Caco-2 (cell line): ENCODE measurements around the gene AMPD3. TPM values are rescaled to one million over a fixed set of nuclear protein-coding genes. Genes with fewer than 3 reads are reported as not detected.

ENCODE experiments used
- BruUV-seq: library from RNA; stranded (reverse); fragments of 400-500 nt; replicated peaks from 2 replicates; lab custom pipeline; 2021; lab: Mats Ljungman, UMichigan
- CTCF ChIA-PET: fragments of 300-600 bp; sonication (Branson Sonifier 250); formaldehyde crosslinking; loops from one replicate; lab custom pipeline; 2022; ENCODE audit warnings: antibody characterized with exemption; lab: Charles Lee
- POLR2A ChIA-PET: fragments of 300-600 bp; sonication (Branson Sonifier 250); formaldehyde crosslinking; loops from one replicate; lab custom pipeline; 2022; ENCODE audit warnings: antibody characterized with exemption; lab: Charles Lee
- DNase-seq, 2 experiments: peaks; one replicate each; pipeline versions ENCODE4 v3.0.0 to v3.0.0-alpha.2; 2020 to 2022
- H3K27me3 ChIP-seq: replicated peaks from 2 replicates; pipeline ENCODE4 v1.6.0; 2011; ENCODE audit warnings: low read length; ENCODE audit not compliant: control insufficient read depth, insufficient read depth
- H3K36me3 ChIP-seq: 2 replicates; pipeline ENCODE4 v1.5.1; 2011; ENCODE audit warnings: low read length; ENCODE audit not compliant: control insufficient read depth, insufficient read depth
- H3K4me1 ChIP-seq: fragments of 250-450 bp; sonication (Bioruptor Pico); 2 replicates; pipeline ENCODE4 v1.5.1; 2020; ENCODE audit warnings: mild to moderate bottlenecking
- H3K4me3 ChIP-seq: 2 replicates; pipeline ENCODE4 v1.5.1; 2011; ENCODE audit warnings: low read depth, mild to moderate bottlenecking, control low read depth, low read length
- H3K9me3 ChIP-seq: fragments of 250-450 bp; sonication (Bioruptor Pico); 2 replicates; pipeline ENCODE4 v1.5.1; 2020; ENCODE audit warnings: mild to moderate bottlenecking, moderate library complexity
- H3K27ac Mint-ChIP-seq: one replicate; pipeline ENCODE4 v1.8.0; 2022; ENCODE audit warnings: mixed read lengths; ENCODE audit not compliant: unreplicated experiment
- H3K27me3 Mint-ChIP-seq: one replicate; pipeline ENCODE4 v1.8.0; 2022; ENCODE audit warnings: mixed read lengths; ENCODE audit not compliant: insufficient read depth, unreplicated experiment
- H3K36me3 Mint-ChIP-seq: one replicate; pipeline ENCODE4 v1.8.0; 2022; ENCODE audit warnings: mild to moderate bottlenecking, mixed read lengths; ENCODE audit not compliant: insufficient read depth, unreplicated experiment
- H3K4me1 Mint-ChIP-seq: one replicate; pipeline ENCODE4 v1.8.0; 2022; ENCODE audit warnings: low read depth, mixed read lengths; ENCODE audit not compliant: unreplicated experiment
- H3K4me3 Mint-ChIP-seq: one replicate; pipeline ENCODE4 v1.8.0; 2022; ENCODE audit warnings: mild to moderate bottlenecking, moderate library complexity, mixed read lengths; ENCODE audit not compliant: unreplicated experiment
- H3K9me3 Mint-ChIP-seq: one replicate; pipeline ENCODE4 v1.8.0; 2022; ENCODE audit warnings: mixed read lengths; ENCODE audit not compliant: unreplicated experiment
- intact Hi-C: fragments of 100-400 bp; cut with micrococcal nuclease; formaldehyde crosslinking; loops from one replicate; pipeline ENCODE4 v1.10.0; 2022; ENCODE audit not compliant: unreplicated experiment
- total RNA-seq: library from RNA; stranded (reverse); gene quantifications from 2 replicates; pipeline ENCODE4 v1.2.3, GENCODE V29; 2022
- TF ChIP-seq, protein P1 (sequence below), 2 experiments: fragments of 200-600 bp in 1 of 2; IDR thresholded peaks; 1 replicate in 1 of 2; 2 replicates in 1 of 2; pipeline versions ENCODE4 v1.5.1 to v1.8.0; 2011 to 2022; ENCODE audit warnings: antibody characterized with exemption in 1 of 2, control low read depth in 1 of 2, inconsistent platforms in 1 of 2, low read depth in 1 of 2, low read length in 1 of 2, mild to moderate bottlenecking in 1 of 2, moderate library complexity in 1 of 2; ENCODE audit not compliant: insufficient read depth in 1 of 2, severe bottlenecking in 1 of 2, unreplicated experiment in 1 of 2

Gene AMPD3
- total RNA-seq, 1 experiment from 2014 or later = 13.4 TPM

DNA sequence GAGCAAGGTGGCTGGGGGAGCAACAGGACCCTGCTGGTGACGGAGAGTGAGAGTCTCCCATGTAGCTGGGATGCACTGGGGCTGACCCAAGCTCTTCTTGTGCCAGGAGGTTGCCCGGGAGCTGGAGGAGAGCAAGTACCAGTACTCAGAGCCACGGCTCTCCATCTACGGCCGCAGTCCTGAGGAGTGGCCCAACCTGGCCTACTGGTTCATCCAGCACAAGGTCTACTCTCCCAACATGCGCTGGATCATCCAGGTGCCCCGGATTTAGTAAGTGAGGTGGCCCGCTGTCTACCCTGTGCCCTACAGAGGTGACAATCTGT lies 40.4 kb downstream of the AMPD3 start:
- Mint-ChIP-seq H3K9me3 (no peaks in the 10 kb centered on the region), H3K27ac (no peak overlapping the region), H3K27me3 (no peaks in the 10 kb centered on the region), H3K4me3 (no peak overlapping the region), H3K4me1 (no peaks in the 10 kb centered on the region), H3K36me3 (no peaks in the 10 kb centered on the region)
- ChIA-PET POLR2A (no interaction called here), CTCF (no interaction called here)
- no TSS peak for BruUV-seq
- peaks cover 2% of the 10 kb centered on the region; the same call in 1 of the 2 replicates for H3K4me1 ChIP-seq
- H3K4me3 ChIP-seq = no peak overlapping the region
- peak in 1 of 2 experiments; percentile 22 for DNase-seq
- no peaks in the 10 kb centered on the region; the same call in 1 of the 2 replicates for H3K36me3 ChIP-seq
- H3K9me3 ChIP-seq = no peaks in the 10 kb centered on the region
- TF ChIP-seq, protein P1, sequence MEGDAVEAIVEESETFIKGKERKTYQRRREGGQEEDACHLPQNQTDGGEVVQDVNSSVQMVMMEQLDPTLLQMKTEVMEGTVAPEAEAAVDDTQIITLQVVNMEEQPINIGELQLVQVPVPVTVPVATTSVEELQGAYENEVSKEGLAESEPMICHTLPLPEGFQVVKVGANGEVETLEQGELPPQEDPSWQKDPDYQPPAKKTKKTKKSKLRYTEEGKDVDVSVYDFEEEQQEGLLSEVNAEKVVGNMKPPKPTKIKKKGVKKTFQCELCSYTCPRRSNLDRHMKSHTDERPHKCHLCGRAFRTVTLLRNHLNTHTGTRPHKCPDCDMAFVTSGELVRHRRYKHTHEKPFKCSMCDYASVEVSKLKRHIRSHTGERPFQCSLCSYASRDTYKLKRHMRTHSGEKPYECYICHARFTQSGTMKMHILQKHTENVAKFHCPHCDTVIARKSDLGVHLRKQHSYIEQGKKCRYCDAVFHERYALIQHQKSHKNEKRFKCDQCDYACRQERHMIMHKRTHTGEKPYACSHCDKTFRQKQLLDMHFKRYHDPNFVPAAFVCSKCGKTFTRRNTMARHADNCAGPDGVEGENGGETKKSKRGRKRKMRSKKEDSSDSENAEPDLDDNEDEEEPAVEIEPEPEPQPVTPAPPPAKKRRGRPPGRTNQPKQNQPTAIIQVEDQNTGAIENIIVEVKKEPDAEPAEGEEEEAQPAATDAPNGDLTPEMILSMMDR (IDR thresholded peaks at IDR 0.05; ENCODE audit: insufficient read depth in 1 of 2, low read depth in 1 of 2, low read length in 1 of 2, severe bottlenecking in 1 of 2, unreplicated experiment in 1 of 2) = no peak
- intact Hi-C loops = no loop called here
- H3K27me3 ChIP-seq = no peaks in the 10 kb centered on the region

DNA sequence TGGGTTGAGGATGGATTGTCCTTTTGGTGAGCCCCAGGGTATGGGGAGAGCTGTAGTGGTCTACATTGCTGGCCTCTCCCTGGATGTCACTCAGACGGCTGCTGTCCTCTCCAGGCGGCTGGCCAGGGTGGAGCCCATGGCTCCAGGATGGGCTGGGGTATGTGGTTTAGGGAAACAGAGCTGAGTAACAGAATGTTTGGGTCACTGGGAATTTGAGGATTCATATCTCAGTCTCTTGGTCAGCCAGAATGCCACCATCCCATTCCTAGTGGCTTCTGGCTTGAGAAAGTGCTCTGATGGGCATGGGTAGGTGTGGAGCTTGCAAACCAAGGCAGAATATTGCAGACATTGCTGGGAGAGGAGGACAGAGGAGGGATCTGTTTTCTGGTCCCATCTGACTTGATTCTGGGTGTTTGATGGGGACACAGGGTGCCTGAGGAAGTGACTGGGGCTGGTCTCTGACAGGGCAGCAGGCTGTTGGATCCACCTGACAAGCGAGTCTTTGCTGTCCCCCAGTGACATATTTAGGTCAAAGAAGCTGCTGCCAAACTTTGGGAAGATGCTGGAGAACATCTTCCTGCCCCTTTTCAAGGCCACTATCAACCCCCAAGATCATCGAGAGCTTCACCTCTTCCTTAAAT lies 41.4 kb downstream of the AMPD3 start:
- H3K9me3 ChIP-seq = no peaks in the 10 kb centered on the region
- no peak overlapping the region for H3K4me3 ChIP-seq
- no peak for DNase-seq
- H3K4me3 Mint-ChIP-seq = no peak overlapping the region
- intact Hi-C loops = no loop called here
- H3K9me3 Mint-ChIP-seq = no peaks in the 10 kb centered on the region
- CTCF ChIA-PET = no interaction called here
- H3K27me3 Mint-ChIP-seq = no peaks in the 10 kb centered on the region
- TF ChIP-seq, protein P1 (IDR thresholded peaks at IDR 0.05; ENCODE audit: insufficient read depth in 1 of 2, low read depth in 1 of 2, low read length in 1 of 2, severe bottlenecking in 1 of 2, unreplicated experiment in 1 of 2) = no peak
- H3K27ac Mint-ChIP-seq = no peak overlapping the region
- H3K4me1 Mint-ChIP-seq = no peaks in the 10 kb centered on the region
- H3K36me3 ChIP-seq = no peaks in the 10 kb centered on the region
- H3K27me3 ChIP-seq = no peaks in the 10 kb centered on the region
- H3K36me3 Mint-ChIP-seq = no peaks in the 10 kb centered on the region
- POLR2A ChIA-PET = no interaction called here
- no TSS peak for BruUV-seq
- no peaks in the 10 kb centered on the region for H3K4me1 ChIP-seq

DNA sequence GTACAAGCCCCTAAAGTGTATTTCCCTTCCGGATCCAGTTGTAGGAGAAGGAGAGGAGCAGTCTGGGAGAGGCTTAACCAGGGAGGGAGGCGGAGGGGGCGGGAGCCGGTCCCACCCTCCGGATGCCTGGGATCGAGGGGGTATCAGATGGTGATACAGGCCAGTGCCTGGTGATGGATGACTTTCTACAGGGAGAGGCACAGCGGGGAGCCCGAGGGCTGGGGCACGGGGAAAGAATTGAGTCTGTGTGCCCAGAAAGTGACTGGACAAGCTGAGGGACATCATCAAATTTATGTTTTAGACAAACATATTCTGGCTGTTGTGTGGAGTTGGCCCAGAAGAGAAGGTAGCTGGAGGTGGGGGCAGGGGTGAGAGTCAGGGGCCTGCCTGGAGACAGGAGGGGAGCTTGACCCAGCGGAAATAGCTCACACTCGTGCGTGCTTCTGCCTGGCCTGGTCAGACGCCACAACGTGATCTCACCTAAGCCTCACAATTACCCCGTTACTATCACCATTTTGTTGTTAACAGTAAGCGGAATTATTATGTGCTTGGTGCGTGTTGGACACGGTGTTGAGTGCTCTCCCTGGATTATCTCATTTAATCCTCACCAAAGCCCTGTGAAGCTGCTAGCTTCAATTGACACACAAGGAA lies 42.4 kb downstream of the AMPD3 start:
- Histone ChIP-seq H3K36me3 (no peaks in the 10 kb centered on the region), H3K27me3 (no peaks in the 10 kb centered on the region), H3K4me3 (no peak overlapping the region), H3K9me3 (no peaks in the 10 kb centered on the region), H3K4me1 (no peaks in the 10 kb centered on the region)
- intact Hi-C loops = no loop called here
- TF ChIP-seq, protein P1 (IDR thresholded peaks at IDR 0.05; ENCODE audit: insufficient read depth in 1 of 2, low read depth in 1 of 2, low read length in 1 of 2, severe bottlenecking in 1 of 2, unreplicated experiment in 1 of 2) = no peak
- Mint-ChIP-seq H3K27me3 (no peaks in the 10 kb centered on the region), H3K4me1 (no peaks in the 10 kb centered on the region), H3K27ac (no peak overlapping the region), H3K4me3 (no peak overlapping the region), H3K36me3 (no peaks in the 10 kb centered on the region), H3K9me3 (no peaks in the 10 kb centered on the region)
- no peak for DNase-seq
- ChIA-PET CTCF (interaction anchor here (0.6 kb wide), 1 partner anchor 435 kb away, joined by 4 read pairs; no protein-coding TSS in a partner anchor), POLR2A (no interaction called here)
- BruUV-seq = no TSS peak
